Stimulated activated CD4-positive, alpha-beta T cell treated with anti-CD3 and anti-CD28 coated beads, Interleukin-1b, Interleukin-23, amount 100 ng/mL, for 1 hour (primary cell): ENCODE data around the gene KNG1.
"Not testable (repeated sequence)": the region's sequence is repeated elsewhere in the genome, so short reads cannot be mapped to it uniquely, and the experiment has no call there.

ENCODE experiments used
- DNase-seq, 2 donors: peaks; one replicate each; pipeline ENCODE4 v3.0.0-alpha.2; 2020; ENCODE audit warnings: low read depth in 2 of 2

The KNG1 gene

DNA sequence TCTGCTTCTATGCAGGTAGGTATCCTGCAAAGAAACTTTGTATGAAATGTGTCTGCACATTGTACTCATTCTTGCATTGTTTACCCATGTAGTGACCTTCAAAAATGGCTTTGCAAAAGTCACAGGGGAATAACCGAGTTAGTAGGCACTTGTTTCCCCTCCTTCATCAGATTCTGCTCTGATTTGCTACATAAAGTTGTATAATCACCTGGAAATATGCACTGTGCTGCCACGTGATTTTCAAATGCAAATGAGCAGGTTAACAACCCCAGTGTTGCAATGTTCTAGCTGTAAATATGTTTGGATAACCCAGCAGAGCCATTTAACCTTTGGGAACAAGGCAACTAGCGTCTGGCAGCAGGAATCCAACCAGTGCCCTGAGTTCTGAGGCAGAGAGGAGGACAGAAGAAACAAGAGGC, at the start of gene KNG1:
Gene KNG1 (plus strand): TSS at position 321 of the 419 bp plus-strand sequence. CDS start 184 bp downstream, outside the sequence.
- no peak for DNase-seq

DNA sequence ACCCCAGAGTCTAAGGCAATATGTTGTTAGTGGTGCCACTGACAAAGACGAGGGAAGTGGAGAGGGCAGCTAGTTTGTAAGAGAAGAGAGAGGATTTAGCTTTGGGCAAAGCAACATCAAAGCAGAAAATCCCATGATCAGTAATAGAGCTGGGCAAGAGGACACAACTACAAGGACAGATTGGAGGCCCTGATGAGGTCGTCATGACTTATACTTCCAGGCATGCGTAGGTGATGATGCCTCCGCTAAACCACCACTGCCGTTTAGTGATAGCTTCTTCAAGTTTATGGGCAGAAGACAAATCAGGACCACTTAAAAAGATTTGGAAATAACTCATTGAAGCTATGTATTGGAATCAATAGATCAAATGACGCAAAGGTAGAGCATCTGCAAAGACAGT, 48.7 kb upstream of the KNG1 start:
- DNase-seq = no peak

DNA sequence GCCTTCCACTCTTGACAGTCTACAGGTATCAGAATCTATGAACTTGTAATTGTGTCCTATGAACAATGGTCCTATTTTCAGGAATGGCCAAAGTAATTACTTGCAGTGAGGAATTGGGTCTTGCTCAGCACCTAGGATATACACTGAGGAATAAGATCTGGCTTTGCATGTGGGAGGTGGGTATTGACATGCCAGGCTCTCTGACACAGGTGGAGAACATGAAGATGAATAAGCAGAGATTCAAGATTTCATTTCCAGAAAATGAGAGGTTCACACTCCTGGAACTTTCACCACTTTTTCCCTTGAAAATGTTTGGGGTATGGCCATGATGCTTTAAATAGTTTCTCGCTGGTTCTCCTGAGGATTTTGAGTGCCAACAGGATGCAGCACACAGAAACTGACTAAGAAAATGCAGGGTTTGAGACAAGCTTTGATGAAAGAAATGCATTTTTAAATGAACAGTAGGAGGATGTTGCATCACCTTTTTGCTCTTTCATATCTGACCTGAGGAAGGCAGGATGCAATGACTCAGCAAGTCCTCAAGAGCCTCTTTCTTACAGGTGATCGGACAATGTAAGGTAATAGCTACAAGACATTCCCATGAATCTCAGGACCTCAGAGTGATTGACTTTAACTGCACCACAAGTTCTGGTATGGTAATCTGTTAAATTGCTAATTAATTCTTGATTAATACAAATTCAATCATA, 47.6 kb upstream of the KNG1 start:
- DNase-seq = no peak

DNA sequence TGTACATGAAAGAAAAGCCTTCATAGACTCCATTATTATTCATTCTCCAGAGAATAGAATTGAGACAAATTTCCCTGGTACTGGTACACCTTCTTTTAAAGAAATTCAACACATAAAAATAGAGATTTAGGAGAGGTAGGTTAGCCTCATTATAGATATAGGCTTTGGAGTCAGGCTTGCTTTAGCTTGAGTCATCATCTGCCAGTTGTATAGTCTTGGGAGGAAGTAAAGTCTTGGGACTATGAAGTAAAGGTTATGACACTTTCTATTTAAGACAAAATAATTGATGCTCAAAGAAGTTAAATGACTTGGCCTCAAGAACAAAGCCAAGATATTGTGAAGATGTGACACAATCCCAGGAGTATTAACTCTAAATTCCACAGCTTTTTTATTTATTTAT, 47.0 kb upstream of the KNG1 start:
- no peak for DNase-seq

DNA sequence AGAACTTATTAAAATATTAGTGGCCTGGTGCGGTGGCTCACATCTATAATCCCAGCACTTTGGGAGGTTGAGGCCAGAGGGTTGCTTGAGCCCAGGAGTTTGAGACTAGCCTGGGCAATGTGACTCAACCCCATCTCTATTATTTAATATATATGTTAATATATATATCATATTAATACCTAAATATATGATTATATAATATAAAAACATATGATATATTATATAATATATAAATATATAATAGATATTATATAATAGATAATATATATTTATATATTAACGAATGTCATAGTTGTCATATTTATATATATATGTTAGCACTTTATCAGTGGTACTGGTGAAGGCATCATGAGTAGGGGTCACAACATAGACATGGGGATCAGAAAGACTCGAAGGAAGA, 46.1 kb upstream of the KNG1 start:
- no peak for DNase-seq

DNA sequence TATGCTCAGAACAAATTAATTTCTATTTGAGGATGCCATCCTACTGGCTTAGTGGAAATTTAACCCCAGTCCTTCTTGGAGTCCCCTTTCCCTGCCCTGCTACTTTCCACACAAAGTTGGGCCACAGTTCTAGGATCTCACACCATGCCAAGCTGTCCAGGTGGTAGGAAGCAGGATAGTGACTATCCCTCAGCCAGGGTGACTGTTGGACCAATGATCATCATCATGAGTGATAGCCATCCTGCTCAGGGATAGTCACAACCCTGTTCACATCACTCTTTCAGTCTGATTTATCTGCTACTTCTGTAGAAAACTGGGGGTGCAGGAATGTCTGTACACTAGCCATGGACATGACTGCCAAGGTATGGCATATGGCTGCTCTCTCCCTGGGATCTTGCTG, 38.6 kb upstream of the KNG1 start:
- no peak for DNase-seq

DNA sequence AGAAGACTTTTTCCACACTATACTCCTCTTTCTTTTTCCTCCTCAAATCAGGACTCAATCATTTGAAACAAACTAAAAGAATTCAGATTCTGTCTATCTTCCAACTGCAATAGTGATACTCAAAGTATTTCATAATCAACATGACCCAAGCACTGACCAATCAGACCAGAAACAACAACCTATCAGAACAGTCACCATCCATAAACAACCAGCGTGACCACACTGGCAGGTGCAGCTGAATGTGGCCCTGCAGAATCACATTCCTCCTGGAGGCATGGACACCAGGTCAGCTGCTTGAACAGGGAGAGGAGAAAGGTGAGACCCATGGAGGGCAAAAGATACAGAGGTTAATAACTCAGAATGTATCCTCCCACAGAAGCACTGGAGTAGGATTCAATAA, 38.0 kb upstream of the KNG1 start:
- no peak for DNase-seq

DNA sequence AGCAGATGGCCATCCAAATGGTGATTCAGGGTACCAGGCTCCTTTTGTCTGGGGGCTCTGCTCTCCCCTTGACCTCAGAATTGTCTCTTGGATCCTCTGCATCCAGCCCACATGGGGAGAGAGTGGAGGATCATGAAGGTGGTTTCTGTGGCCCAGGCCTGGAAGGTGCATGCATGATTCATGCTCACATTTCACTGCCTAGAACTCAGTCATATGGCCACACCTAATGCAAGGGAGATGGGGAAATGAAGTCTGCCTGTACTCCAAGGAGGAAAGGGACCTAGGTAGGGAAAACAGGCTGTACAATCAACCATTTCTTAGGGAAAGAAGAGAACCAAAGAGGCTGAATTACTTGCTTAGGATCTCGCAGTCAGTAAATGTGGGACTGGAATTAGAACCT, 36.3 kb upstream of the KNG1 start:
- no peak for DNase-seq

DNA sequence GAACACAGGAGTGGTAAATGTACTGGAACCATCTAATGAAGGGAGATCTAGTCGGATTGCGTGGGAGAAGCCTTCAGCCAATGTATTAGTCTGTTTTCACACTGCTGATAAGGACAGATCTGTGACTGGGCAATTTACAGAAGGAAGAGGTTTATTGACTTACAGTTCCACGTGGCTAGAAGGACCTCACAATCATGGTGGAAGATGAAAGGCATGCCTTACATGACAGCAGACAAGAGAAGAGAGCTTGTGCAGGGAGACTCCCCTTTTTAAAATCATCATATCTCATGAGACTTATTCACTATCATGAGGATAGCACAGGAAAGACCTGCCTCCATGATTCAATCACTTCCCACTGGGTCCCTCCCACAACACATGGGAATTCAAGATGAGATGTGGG, 34.3 kb upstream of the KNG1 start:
- DNase-seq = no peak

DNA sequence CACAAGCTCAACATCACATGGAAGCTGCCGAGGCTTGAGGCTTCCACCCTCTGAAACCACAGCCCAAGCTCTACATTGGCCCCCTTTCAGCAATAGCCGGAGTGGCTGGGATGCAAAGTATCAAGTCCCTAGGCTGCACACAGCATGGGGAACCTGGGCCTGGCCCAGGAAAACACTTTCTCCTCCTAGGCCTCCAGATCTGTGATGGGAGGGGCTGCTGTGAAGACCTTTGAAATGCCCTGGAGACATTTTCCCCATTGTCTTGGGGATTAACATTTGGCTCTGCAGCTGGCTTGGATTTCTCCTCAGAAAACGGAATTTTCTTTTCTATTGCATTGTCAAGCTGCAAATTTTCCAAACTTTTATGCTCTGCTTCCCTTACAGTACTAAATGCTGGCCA, 33.2 kb upstream of the KNG1 start:
- no peak for DNase-seq

DNA sequence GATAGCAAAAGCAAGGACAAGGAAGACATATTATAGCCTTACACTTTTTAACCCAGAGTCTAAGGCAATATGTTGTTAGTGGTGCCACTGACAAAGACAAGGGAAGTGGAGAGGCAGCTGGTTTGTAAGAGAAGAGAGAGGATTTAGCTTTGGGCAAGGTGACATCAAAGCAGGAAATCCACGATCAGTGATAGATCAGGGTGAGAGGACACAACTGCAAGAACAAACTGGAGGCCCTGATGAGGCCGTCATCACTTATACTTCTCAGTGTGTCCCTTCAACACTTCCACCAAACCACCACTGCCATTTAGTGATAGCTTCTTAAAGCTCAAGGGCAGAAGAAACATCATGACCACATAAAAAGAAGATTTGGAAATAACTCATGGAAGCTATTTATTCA, 30.7 kb upstream of the KNG1 start:
- DNase-seq = not testable (repeated sequence)

DNA sequence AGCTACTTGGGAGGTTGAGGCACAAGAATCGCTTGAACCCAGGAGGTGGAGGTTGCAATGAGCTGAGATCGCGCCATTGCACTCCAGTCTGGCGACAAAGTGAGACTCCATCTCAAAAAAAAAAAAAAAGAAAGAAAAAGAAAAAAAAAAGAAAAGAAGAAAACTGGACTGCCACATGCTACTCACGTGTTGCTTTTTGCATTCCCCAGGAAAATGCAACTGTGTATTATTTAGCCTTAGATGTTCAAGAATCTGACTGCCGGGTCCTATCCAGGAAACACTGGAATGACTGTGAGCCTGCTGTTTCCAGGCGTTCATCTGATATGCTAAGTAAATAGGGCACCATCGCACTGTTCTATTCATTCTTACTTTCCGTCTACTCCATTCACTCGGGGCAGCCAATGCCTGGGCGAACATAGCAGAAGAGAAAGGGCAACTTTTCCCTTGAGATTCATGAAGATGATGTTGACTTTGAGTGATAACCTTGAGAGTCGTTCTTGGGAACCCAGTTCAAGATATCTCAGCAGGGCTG, 30.0 kb upstream of the KNG1 start:
- no peak for DNase-seq

DNA sequence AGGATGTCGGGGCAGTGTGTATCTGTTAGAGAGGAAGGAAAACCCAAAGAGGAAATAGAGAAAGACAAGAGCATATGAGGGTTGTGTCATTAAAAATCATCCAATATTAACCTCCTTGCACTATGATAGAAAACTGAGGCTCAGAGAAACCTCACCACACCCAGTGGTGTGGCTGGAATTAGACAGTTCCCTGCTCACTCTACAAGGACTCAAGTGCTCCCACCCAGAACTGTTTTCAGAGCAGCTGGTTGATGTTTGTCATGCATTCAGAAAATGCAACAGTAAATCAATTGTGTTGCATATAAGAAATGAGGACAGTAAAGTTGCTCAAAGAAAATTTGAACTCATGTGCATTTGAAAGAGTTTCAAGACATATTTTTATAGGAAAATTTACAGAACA, 26.9 kb upstream of the KNG1 start:
- DNase-seq = not testable (repeated sequence)

DNA sequence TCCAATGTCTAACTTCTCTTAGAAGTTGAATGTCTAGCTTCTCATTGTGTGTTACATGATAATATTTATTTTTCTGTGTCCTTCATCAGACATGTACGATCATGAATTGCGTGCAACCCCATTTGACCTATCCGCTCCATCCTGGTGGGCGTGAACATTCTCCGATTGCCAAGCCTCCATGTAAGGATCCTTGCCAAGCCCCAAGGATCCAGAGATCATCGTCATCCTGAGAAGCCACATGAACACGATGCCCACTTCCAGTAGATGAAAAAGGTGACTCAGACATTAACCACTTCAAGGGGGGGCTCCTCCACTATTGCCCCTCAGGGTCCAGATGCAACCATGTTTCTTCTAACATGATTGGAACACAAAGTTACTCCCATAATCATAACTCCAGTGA, 25.5 kb upstream of the KNG1 start:
- DNase-seq = no peak

DNA sequence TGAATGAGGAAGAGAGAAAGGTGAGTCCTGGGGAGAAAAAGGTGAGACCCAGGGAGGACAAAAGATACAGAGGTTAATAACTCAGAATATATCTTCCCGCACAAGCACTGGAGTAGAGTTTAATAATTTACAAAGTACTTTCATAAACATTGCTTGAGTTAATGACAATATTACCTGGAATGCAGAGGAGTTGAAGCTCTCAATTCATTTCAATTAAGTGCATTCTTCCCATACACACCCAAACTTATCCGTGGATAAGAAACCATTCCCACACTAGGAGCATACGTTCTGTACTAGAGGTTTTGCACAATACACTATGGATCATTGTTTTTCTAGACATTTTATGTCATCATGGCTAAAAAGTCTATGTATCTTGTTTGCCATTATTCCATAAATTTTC, 23.3 kb upstream of the KNG1 start:
- no peak for DNase-seq

DNA sequence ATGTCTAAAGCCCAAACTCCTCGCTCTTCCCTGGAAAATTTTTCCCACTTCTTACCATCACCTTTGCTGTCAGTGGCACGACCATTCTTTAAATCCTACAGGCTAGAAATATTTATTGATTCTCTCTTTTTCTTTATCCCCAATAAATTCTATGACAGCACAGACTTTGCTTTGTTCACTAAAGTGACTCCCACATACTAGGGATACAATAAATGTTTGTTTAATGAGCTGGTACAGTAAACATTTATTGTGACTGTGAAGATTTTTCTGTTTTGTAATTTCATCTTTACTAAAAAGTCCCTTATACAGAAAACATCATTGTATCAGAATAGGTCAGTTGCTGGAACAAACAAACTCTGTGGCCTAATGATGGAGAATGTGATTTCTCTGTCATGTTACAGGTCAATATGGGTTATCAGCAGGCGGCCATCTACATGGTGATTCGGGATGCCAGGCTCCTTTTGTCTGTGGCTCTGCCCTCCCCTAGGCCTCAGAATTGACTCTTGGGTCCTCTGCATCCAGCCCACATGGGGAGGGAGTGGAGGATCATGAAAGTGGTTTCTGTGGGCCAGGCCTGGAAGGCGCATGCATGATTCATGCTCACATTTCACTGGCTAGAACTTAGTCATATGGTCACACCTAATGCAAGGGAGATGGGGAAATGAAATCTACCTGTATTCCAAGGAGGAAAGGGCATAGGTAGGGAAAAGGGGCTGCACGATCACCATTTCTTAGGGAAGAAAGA, 22.7 kb upstream of the KNG1 start:
- no peak for DNase-seq

DNA sequence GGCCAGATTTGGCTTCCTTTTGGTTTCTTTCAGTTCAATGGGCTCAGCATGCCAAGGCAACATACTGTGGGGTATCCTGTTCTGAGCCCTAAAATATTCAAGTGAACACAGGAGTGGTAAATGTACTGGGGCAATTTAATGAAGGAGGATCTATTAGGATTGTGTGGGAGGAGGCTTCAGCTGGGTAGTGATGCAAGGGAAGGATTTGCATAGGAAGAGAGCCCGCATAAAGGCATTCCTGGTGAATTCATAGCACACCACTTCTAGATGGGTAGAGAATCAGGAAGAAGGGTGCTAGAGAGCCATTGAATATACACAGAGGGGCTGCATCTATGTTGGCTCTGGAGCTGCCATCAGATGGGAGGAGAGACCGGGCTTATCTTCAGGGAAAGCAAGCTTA, 20.6 kb upstream of the KNG1 start:
- DNase-seq = no peak

DNA sequence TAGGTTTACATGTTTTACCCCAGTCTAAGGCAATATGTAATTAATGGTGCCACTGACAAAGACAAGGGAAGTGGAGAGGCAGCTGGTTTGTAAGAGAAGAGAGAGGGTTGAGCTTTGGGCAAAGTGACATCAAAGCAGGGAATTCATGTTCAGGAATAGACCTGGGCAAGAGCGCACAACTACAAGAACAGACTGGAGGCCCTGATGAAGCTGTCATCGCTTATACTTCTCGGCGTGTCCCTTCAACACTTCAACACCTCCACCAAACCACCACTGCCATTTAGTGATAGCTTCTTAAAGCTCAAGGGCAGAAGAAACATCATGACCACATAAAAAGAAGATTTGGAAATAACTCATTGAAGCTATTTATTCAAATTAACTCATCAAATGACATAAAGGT, 19.6 kb upstream of the KNG1 start:
- no peak for DNase-seq

DNA sequence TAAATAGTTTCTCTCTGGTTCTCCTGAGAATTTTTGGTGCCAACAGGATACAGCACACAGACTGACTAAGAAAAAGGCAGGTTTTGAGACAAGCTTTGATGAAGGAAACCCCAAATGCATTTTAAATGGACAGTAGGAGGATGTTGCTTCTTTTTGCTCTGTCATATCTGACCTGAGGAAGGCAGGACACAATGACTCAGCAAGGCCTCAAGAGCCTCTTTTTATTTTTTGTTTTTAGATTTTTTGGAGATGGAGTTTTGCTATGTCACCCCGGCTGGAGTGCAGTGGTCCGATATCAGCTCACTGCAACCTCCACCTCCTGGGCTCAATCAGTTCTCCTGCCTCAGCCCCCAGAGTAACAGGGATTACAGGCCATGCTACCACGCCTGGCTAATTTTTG, 16.9 kb upstream of the KNG1 start:
- DNase-seq = no peak

DNA sequence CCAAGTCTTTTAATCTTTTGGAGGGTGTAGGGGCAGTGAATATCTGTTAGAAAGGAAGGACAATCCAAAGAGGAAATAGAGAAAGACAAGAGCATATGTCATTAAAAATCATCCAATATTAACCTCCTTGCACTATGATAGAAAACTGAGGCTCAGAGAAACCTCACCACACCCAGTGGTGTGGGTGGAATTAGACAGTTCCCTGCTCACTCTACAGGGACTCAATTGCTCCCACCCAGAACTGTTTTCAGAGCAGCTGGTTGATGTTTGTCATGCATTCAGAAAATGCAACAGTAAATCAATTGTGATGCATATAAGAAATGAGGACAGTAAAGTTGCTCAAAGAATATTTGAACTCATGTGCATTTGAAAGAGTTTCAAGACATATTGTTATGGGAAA, 14.7 kb upstream of the KNG1 start:
- not testable (repeated sequence) for DNase-seq

DNA sequence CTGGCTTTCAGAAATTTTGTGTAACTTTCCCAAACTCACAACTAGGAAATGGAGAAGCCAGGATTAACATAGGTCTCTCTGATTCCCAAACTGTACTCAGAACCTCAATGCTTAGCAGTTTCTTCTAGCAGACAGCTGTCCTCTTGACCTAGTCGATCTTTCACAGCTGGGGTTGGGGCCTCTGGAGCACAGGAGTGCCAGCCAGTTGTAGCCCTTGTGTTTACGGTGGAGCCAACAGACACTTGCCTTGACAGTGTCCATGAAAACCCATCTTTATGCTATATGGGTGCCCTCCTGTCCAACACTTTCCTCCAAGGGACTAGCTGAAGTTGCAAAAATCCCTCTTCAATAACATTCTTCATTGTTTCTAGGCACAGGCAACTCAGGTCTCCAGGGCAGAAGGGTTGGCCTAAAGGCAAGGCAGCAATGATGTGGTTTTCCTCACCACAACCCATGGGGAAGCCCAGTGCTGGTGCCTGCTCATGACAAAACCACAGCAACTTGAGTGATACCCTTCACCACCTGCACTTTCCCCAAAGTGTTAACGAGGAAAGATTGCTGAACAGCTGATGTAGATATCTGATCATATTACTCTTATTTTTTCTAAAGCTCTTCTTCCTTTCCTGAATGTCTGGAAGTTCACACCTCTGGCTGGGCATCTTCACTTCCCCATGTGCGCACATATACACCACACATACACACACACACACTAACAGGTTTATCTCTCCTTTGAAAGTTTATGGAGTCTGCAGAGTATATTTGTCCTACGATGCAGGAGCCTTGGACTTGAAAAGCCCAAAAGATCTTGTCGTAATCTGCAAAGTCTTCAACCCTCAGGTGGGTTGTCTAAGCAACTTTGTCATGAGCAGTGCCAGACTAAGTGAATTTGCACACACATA, 11.0 kb upstream of the KNG1 start:
- DNase-seq = no peak

DNA sequence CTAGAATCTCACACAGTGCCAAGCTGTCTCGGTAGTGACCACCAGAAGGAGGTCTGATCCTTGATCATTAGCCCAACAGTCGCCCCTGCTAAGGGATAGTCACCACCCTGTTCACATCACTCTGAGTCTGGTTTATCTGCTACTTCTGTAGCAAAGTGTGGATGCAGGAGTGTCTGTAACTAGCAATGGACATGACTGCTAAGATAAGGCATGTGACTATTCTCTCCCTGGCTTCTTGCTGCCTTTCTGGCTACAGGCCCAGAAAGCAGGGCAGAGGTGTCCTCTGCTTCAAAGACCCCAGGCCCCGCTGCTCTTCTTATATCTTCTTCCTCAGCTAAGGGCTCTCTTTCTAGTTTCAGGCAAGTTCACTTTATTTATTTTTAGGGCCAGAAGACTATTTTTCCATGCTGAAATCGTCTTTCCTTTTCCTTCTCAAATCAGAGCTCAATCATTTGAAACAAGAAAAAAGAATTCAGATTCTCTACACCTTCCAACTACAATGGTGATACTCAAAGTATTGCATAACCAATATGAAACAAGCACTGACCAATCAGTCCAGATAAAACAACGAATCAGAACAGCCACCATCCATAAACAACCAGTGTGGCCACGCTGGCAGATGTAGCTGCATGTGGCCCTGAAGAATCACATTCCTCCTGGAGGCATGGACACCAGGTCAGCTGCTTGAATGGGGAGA, 8.0 kb upstream of the KNG1 start:
- no peak for DNase-seq
